ENCODE results near the gene FAM118A.
A peak's percentile ranks its signal among the peaks of the same experiment; 100 is the strongest.
"Not testable (repeated sequence)": the region's sequence is repeated elsewhere in the genome, so short reads cannot be mapped to it uniquely, and the experiment has no call there.

Gene FAM118A

GRCh38 chr22:45310977-45311531 lies 1.3 kb downstream of the FAM118A start:
- DNase-seq = no peak

- DNase-seq = no peak
These were observed 2.7 kb downstream of the FAM118A start for GRCh38 chr22:45312415-45312814.

GRCh38 chr22:45312856-45313255 lies 3.1 kb downstream of the FAM118A start:
- DNase-seq = no peak

- DNase-seq = no peak
These were observed 4.5 kb downstream of the FAM118A start for GRCh38 chr22:45314054-45314721.

- no peak for DNase-seq
These were observed 5.1 kb downstream of the FAM118A start for GRCh38 chr22:45314786-45315185.

- no peak for DNase-seq
These were observed 7.2 kb downstream of the FAM118A start for GRCh38 chr22:45316796-45317526.

GRCh38 chr22:45317551-45318167 lies 7.9 kb downstream of the FAM118A start:
- no peak for DNase-seq

GRCh38 chr22:45318168-45318557 lies 8.4 kb downstream of the FAM118A start:
- DNase-seq = no peak

- DNase-seq = no peak
These were observed 9.0 kb downstream of the FAM118A start for GRCh38 chr22:45318558-45319323.

GRCh38 chr22:45319324-45319685 lies 9.6 kb downstream of the FAM118A start:
- DNase-seq = no peak

GRCh38 chr22:45320357-45320976 lies 10.7 kb downstream of the FAM118A start:
- no peak for DNase-seq

GRCh38 chr22:45321827-45322226 lies 12.1 kb downstream of the FAM118A start:
- no peak for DNase-seq

GRCh38 chr22:45322873-45323525 lies 13.3 kb downstream of the FAM118A start:
- DNase-seq = no peak

- no peak for DNase-seq
These were observed 14.0 kb downstream of the FAM118A start for GRCh38 chr22:45323695-45324094.

- DNase-seq = no peak
These were observed 14.6 kb downstream of the FAM118A start for GRCh38 chr22:45324311-45324711.

GRCh38 chr22:45328261-45328660 lies 18.5 kb downstream of the FAM118A start:
- not testable (repeated sequence) for DNase-seq

GRCh38 chr22:45328822-45329529 lies 19.2 kb downstream of the FAM118A start:
- peak; percentile 90 for DNase-seq

GRCh38 chr22:45329530-45329936 lies 19.8 kb downstream of the FAM118A start:
- peak; percentile 94 for DNase-seq

GRCh38 chr22:45330548-45330947 lies 20.8 kb downstream of the FAM118A start:
- DNase-seq = no peak

- no peak for DNase-seq
These were observed 21.8 kb downstream of the FAM118A start for GRCh38 chr22:45331486-45331885.

- no peak for DNase-seq
These were observed 22.3 kb downstream of the FAM118A start for GRCh38 chr22:45332001-45332400.
